ENCODE data around the gene WIPI1.

The WIPI1 gene

DNA sequence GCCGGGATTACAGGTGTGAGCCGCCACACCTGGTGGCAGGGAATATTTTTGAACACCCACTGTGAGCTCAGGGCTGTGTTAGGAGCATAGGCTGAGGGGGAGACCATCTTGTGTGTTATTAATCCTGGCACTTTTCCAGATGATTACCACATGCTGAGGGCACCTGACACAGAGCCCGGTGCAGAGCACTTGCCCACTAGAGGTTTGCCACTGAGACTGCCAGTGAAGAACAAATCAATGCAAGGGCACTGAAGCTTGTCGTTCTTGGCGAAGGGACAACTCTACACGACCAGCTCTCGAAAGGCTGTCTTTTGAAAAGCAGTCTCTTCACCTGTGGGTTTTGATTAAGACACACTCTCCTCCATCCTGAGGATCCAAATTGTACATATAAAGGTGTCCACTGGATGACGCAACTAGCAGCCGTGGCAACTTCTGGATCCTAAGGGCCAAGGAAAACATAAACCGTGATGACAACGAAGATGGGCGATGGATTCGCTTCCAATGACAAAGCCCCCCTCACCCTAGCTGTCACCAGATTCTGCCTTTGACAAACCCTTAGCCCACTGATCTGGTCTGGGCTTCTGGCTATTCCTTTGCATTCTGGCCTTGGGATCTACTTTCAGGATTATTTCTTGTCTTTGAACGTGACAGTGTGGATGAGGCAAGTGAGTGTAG lies 28.7 kb downstream of the WIPI1 start:
- WGBS (ENCODE audit: insufficient coverage, insufficient read length): no CpG with 5 or more reads among the region's 14 CpGs
- Histone ChIP-seq H3K4me1 (ENCODE audit: control insufficient read depth, insufficient read depth, low read length) (peaks cover 2% of the 10 kb centered on the region; the same call in 1 of the 2 replicates), H3K36me3 (ENCODE audit: control insufficient read depth, insufficient read depth, low read length) (peaks cover 3% of the 10 kb centered on the region; the same call in 1 of the 2 replicates), H3K27me3 (ENCODE audit: control insufficient read depth, insufficient read depth, low read length) (no peaks in the 10 kb centered on the region), H3K4me3 (ENCODE audit: low read length) (no peak overlapping the region), H3K27ac (ENCODE audit: low read length) (no peak overlapping the region), H3K9me3 (ENCODE audit: control insufficient read depth, insufficient read depth, low read length) (no peaks in the 10 kb centered on the region)
- no peak for DNase-seq (ENCODE audit: low read depth, low spot score)

DNA sequence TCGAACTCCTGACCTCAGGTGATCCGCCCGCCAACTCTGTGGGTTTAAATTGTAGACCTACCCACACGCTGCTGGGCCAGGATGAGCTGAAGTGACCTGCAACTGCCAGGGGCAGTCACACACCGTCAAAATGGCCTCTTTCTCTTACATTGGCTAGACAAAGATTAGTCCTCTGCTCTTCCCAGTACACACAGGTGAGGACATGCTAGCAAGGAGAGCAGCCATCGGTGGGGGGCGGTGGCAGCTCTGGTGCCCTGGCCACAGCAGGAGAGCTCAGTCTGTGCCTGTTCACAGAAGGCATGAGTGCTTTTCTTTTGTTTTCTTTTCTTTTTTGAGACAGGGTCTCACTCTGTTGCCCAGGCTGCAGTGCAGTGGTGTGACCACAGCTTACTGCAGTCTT lies 29.7 kb downstream of the WIPI1 start:
- Histone ChIP-seq H3K36me3 (ENCODE audit: control insufficient read depth, insufficient read depth, low read length) (peaks cover 3% of the 10 kb centered on the region; the same call in 1 of the 2 replicates), H3K27me3 (ENCODE audit: control insufficient read depth, insufficient read depth, low read length) (no peaks in the 10 kb centered on the region), H3K4me3 (ENCODE audit: low read length) (no peak overlapping the region), H3K4me1 (ENCODE audit: control insufficient read depth, insufficient read depth, low read length) (peaks cover 2% of the 10 kb centered on the region; the same call in 1 of the 2 replicates), H3K27ac (ENCODE audit: low read length) (no peak overlapping the region), H3K9me3 (ENCODE audit: control insufficient read depth, insufficient read depth, low read length) (no peaks in the 10 kb centered on the region)
- WGBS (ENCODE audit: insufficient coverage, insufficient read length): no CpG with 5 or more reads among the region's 7 CpGs
- DNase-seq (ENCODE audit: low read depth, low spot score): no peak

DNA sequence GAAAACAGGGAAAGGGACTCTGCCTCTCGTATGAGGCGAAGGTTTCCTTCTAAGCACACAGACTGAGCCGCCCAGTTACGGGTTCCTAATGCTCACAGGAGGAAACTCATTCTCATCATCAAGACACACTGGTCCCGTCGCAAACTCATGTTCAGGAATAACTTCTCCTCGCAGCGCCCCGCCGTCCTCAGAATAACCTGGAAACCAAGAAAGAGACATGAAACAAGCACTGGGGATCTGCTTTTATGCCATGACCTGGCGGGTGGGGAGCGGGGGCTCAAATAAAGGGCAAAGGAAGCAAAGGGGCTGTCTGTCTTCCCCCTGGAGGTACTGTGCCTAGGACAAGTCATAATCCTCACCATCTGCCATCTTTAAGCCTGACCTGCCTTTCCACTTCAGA lies 31.3 kb downstream of the WIPI1 start:
- Histone ChIP-seq H3K4me1 (ENCODE audit: control insufficient read depth, insufficient read depth, low read length) (peaks cover 2% of the 10 kb centered on the region; the same call in 1 of the 2 replicates), H3K36me3 (ENCODE audit: control insufficient read depth, insufficient read depth, low read length) (no peaks in the 10 kb centered on the region), H3K4me3 (ENCODE audit: low read length) (no peak overlapping the region), H3K9me3 (ENCODE audit: control insufficient read depth, insufficient read depth, low read length) (no peaks in the 10 kb centered on the region), H3K27ac (ENCODE audit: low read length) (no peak overlapping the region), H3K27me3 (ENCODE audit: control insufficient read depth, insufficient read depth, low read length) (no peaks in the 10 kb centered on the region)
- WGBS (ENCODE audit: insufficient coverage, insufficient read length): no CpG with 5 or more reads among the region's 12 CpGs
- no peak for DNase-seq (ENCODE audit: low read depth, low spot score)

DNA sequence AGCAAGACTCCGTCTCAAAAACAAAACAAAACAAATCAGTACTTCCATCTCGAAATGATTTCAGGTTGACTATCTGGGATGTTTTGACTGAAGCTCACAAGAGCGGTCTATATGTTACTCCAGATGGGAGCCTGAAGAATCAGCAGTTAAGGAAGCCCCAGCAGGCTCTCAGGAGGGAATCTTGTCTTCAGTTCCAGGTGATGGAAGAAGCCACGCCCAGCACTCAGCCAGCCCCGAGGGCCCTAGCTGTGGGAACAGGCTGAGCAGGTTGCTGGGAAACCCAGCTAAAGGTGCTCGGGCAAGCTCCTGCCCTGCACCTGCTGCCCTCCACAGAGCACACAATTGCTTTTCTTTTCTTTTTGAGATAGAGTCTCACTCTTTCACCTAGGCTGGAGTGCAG lies 32.4 kb downstream of the WIPI1 start:
- H3K36me3 ChIP-seq (ENCODE audit: control insufficient read depth, insufficient read depth, low read length): no peaks in the 10 kb centered on the region
- no peaks in the 10 kb centered on the region for H3K9me3 ChIP-seq (ENCODE audit: control insufficient read depth, insufficient read depth, low read length)
- no peaks in the 10 kb centered on the region for H3K27me3 ChIP-seq (ENCODE audit: control insufficient read depth, insufficient read depth, low read length)
- no peak for DNase-seq (ENCODE audit: low read depth, low spot score)
- H3K27ac ChIP-seq (ENCODE audit: low read length): no peak overlapping the region
- no peak overlapping the region for H3K4me3 ChIP-seq (ENCODE audit: low read length)
- H3K4me1 ChIP-seq (ENCODE audit: control insufficient read depth, insufficient read depth, low read length): peaks cover 2% of the 10 kb centered on the region; the same call in 1 of the 2 replicates
- WGBS (ENCODE audit: insufficient coverage, insufficient read length): no CpG with 5 or more reads among the region's 6 CpGs

DNA sequence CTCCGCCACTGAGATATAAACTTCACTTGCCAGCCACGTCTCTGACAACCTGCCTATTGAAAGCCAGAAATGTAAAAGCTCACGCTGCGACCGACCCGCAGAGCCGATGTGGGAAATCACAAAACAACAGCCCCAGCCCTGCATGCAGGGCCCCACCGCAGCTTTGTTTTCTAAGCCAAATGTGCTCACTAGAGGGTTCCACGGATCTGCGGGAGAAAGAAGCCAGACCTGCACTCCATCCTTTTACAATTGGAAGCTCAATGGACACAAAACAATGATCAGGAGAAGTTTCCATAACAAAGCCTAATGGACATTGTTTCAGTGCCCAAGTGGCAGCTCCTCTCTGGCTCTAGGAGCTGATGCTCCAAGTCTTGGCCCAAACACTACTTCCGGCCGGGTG lies 33.1 kb downstream of the WIPI1 start:
- no peak for DNase-seq (ENCODE audit: low read depth, low spot score)
- no CpG with 5 or more reads among the region's 12 CpGs for WGBS (ENCODE audit: insufficient coverage, insufficient read length)
- Histone ChIP-seq H3K4me1 (ENCODE audit: control insufficient read depth, insufficient read depth, low read length) (peaks cover 2% of the 10 kb centered on the region; the same call in 1 of the 2 replicates), H3K27me3 (ENCODE audit: control insufficient read depth, insufficient read depth, low read length) (no peaks in the 10 kb centered on the region), H3K27ac (ENCODE audit: low read length) (no peak overlapping the region), H3K36me3 (ENCODE audit: control insufficient read depth, insufficient read depth, low read length) (no peaks in the 10 kb centered on the region), H3K4me3 (ENCODE audit: low read length) (no peak overlapping the region), H3K9me3 (ENCODE audit: control insufficient read depth, insufficient read depth, low read length) (no peaks in the 10 kb centered on the region)

DNA sequence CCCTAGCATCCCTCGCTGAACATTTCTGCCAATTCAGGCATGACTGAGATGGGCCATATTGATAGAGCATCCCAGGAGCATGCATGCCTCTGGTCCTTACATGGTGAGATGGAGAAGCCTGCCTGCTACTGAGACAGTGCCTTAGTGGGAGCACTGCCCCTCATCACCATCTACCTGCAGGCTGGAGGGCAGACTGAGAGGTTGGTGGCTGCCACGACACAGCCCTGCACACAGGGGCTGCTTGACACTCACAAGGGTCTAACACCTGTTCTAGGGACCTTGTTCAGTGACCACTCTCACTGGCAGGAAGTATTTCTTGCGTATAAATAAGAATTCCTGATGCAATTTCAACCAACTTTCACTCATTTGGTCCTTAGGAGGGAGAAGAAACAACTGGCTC lies 34.0 kb downstream of the WIPI1 start:
- Histone ChIP-seq H3K27me3 (ENCODE audit: control insufficient read depth, insufficient read depth, low read length) (no peaks in the 10 kb centered on the region), H3K4me3 (ENCODE audit: low read length) (no peak overlapping the region), H3K27ac (ENCODE audit: low read length) (no peak overlapping the region), H3K9me3 (ENCODE audit: control insufficient read depth, insufficient read depth, low read length) (no peaks in the 10 kb centered on the region), H3K36me3 (ENCODE audit: control insufficient read depth, insufficient read depth, low read length) (no peaks in the 10 kb centered on the region), H3K4me1 (ENCODE audit: control insufficient read depth, insufficient read depth, low read length) (peaks cover 2% of the 10 kb centered on the region; the same call in 1 of the 2 replicates)
- no CpG with 5 or more reads among the region's 3 CpGs for WGBS (ENCODE audit: insufficient coverage, insufficient read length)
- DNase-seq (ENCODE audit: low read depth, low spot score): no peak

DNA sequence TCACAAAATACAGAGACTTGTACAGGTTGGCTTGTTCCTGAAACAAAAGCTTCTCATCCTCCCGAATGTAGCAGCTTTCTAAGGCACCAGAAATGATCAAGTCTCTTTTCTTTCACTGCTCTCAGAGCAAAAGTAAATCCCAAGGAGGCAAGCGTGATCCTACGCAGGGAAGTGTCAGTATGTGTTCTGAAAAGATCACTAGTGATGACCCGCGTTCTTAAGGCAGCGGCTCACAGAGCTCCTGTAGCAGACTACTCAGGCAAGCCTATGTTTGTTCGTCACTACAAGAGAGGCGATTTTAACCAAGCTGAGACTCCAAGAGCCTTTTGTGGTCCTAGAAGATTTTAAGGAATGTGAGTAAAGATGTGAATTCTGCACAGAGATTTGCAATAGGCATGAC lies 34.5 kb downstream of the WIPI1 start:
- H3K27me3 ChIP-seq (ENCODE audit: control insufficient read depth, insufficient read depth, low read length): no peaks in the 10 kb centered on the region

DNA sequence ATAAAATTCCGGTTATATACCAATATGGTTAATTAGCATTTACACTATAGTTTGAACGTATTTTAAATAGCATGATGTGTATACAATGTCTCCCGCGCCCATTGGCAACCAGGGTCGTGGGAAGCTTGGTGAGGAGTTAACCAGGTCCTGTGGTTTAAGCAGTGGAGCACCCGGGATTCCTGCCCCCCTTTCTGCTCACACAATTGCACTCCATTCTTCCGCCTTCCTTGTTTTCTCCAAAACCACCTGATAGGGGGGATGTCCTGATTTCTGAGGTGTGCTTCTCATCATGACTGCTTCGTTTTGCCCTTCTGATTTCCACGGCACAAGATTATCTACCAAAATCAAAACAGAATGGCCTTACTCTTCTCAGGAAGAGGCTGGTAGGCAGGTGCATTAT lies 35.8 kb downstream of the WIPI1 start:
- H3K4me3 ChIP-seq (ENCODE audit: low read length): no peak overlapping the region
- no peaks in the 10 kb centered on the region for H3K27me3 ChIP-seq (ENCODE audit: control insufficient read depth, insufficient read depth, low read length)
- WGBS (ENCODE audit: insufficient coverage, insufficient read length): no CpG with 5 or more reads among the region's 9 CpGs
- DNase-seq (ENCODE audit: low read depth, low spot score): no peak
- H3K36me3 ChIP-seq (ENCODE audit: control insufficient read depth, insufficient read depth, low read length): no peaks in the 10 kb centered on the region; the same call in 1 of the 2 replicates
- H3K27ac ChIP-seq (ENCODE audit: low read length): no peak overlapping the region
- peaks cover 2% of the 10 kb centered on the region; the same call in 1 of the 2 replicates for H3K4me1 ChIP-seq (ENCODE audit: control insufficient read depth, insufficient read depth, low read length)
- H3K9me3 ChIP-seq (ENCODE audit: control insufficient read depth, insufficient read depth, low read length): no peaks in the 10 kb centered on the region

More for the DNA sequence above, 34.5 kb downstream of the WIPI1 start:
- DNase-seq (ENCODE audit: low read depth, low spot score): no peak
- Histone ChIP-seq H3K27ac (ENCODE audit: low read length) (no peak overlapping the region), H3K36me3 (ENCODE audit: control insufficient read depth, insufficient read depth, low read length) (no peaks in the 10 kb centered on the region; the same call in 1 of the 2 replicates), H3K4me1 (ENCODE audit: control insufficient read depth, insufficient read depth, low read length) (peaks cover 2% of the 10 kb centered on the region; the same call in 1 of the 2 replicates), H3K9me3 (ENCODE audit: control insufficient read depth, insufficient read depth, low read length) (no peaks in the 10 kb centered on the region), H3K4me3 (ENCODE audit: low read length) (no peak overlapping the region)
- no CpG with 5 or more reads among the region's 8 CpGs for WGBS (ENCODE audit: insufficient coverage, insufficient read length)

DNA sequence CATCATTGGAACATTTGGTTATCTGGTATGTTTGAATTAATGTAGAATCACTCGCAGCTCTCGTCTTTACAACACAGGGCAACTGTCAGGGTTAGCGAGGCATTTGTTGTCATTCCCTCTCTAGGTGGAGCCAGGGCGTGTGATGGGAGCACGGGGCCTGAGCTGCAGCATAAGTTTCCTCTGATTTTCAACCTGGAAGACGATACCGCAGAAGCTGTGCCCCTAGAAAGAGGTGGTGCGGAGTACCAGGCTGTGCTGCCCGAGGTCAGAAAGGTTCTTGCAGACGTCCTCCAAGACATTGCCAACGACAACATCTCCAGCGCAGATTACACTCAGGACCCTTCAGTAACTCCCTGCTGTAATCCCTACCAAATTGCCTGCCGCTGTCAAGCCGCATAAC lies 37.2 kb downstream of the WIPI1 start:
- Histone ChIP-seq H3K27ac (ENCODE audit: low read length) (no peak overlapping the region), H3K27me3 (ENCODE audit: control insufficient read depth, insufficient read depth, low read length) (no peaks in the 10 kb centered on the region), H3K4me1 (ENCODE audit: control insufficient read depth, insufficient read depth, low read length) (peaks cover 2% of the 10 kb centered on the region; the same call in 1 of the 2 replicates), H3K9me3 (ENCODE audit: control insufficient read depth, insufficient read depth, low read length) (no peaks in the 10 kb centered on the region), H3K4me3 (ENCODE audit: low read length) (no peak overlapping the region), H3K36me3 (ENCODE audit: control insufficient read depth, insufficient read depth, low read length) (no peaks in the 10 kb centered on the region; the same call in 1 of the 2 replicates)
- WGBS (ENCODE audit: insufficient coverage, insufficient read length): no CpG with 5 or more reads among the region's 14 CpGs
- no peak for DNase-seq (ENCODE audit: low read depth, low spot score)

DNA sequence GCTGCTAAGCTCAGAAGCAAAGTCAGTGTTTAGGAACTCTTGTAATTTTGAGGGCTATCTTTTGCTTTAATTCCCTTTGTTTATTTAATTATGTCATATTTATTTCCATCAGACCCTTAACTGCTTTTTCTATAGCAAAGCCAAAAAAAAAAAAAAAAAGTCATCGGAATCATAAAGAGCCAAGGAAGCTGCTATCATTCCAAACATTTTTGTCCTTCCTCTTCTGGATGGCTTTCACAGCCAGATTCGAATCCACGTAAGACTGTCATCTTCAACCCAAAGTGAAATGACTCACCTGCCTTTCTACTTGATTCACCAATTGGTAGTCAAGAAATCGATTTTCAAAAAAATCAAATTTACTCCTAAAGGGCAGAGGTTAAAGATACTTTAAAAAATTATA lies 38.4 kb downstream of the WIPI1 start:
- Histone ChIP-seq H3K27ac (ENCODE audit: low read length) (no peak overlapping the region), H3K4me3 (ENCODE audit: low read length) (no peak overlapping the region), H3K36me3 (ENCODE audit: control insufficient read depth, insufficient read depth, low read length) (no peaks in the 10 kb centered on the region; the same call in 1 of the 2 replicates), H3K4me1 (ENCODE audit: control insufficient read depth, insufficient read depth, low read length) (no peaks in the 10 kb centered on the region), H3K9me3 (ENCODE audit: control insufficient read depth, insufficient read depth, low read length) (no peaks in the 10 kb centered on the region), H3K27me3 (ENCODE audit: control insufficient read depth, insufficient read depth, low read length) (no peaks in the 10 kb centered on the region)
- no CpG with 5 or more reads among the region's 4 CpGs for WGBS (ENCODE audit: insufficient coverage, insufficient read length)
- no peak for DNase-seq (ENCODE audit: low read depth, low spot score)

GRCh38 chr17:68417317-68417716 lies 40.0 kb downstream of the WIPI1 start:
- Histone ChIP-seq H3K9me3 (ENCODE audit: control insufficient read depth, insufficient read depth, low read length) (no peaks in the 10 kb centered on the region), H3K4me1 (ENCODE audit: control insufficient read depth, insufficient read depth, low read length) (no peaks in the 10 kb centered on the region), H3K27ac (ENCODE audit: low read length) (no peak overlapping the region), H3K27me3 (ENCODE audit: control insufficient read depth, insufficient read depth, low read length) (no peaks in the 10 kb centered on the region), H3K4me3 (ENCODE audit: low read length) (no peak overlapping the region), H3K36me3 (ENCODE audit: control insufficient read depth, insufficient read depth, low read length) (no peaks in the 10 kb centered on the region; the same call in 1 of the 2 replicates)
- DNase-seq (ENCODE audit: low read depth, low spot score): no peak
- WGBS (ENCODE audit: insufficient coverage, insufficient read length): no CpG with 5 or more reads among the region's 3 CpGs
